Neural progenitor cell (in vitro differentiated cells): Measurements from ENCODE around the gene SMIM36.

ENCODE experiments used
- CTCF ChIP-seq: fragments of 200-600 bp; sonication (generic); IDR thresholded peaks from 2 replicates; pipeline ENCODE4 v1.5.1; 2017; ENCODE audit warnings: antibody characterized with exemption, mild to moderate bottlenecking
- EZH2 ChIP-seq: fragments of 200-600 bp; sonication (generic); IDR thresholded peaks from 2 replicates; pipeline ENCODE4 v1.6.1; 2017; ENCODE audit warnings: antibody characterized with exemption, mild to moderate bottlenecking, moderate library complexity
- EZH2phosphoT487 ChIP-seq: fragments of 200-600 bp; sonication (generic); IDR thresholded peaks from 2 replicates; pipeline ENCODE4 v1.6.1; 2017; ENCODE audit warnings: antibody characterized with exemption

GRCh38 chr17:55402374-55402773 lies 108.9 kb downstream of the SMIM36 start:
- TF ChIP-seq EZH2 (no peak), CTCF (no peak), EZH2phosphoT487 (no peak)
